ENCODE data around the gene UMPS.
A peak's percentile ranks its signal among the peaks of the same experiment; 100 is the strongest.
"Not testable (repeated sequence)": the region's sequence is repeated elsewhere in the genome, so short reads cannot be mapped to it uniquely, and the experiment has no call there.

Gene UMPS

DNA sequence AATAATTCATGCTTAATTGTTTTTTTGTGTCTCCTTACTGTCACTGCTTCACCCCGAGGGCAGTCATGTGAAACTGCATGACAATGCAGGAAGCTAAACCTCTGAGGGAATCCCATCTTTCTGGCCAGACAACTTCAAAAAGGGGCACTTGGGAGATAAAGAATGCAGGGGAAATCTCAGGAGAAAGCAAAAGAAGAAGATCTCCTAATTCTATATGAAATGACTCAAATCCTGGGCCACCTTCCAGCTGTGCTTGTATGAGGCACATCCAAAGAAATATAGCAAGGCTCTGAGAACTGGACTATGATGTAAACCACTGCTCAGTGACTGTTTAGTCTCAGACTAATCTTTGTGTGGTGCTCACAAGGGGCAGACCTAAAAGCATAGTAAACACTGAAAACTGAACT lies 22.6 kb upstream of the UMPS start:
- no peak for DNase-seq (ENCODE audit: low spot score)

DNA sequence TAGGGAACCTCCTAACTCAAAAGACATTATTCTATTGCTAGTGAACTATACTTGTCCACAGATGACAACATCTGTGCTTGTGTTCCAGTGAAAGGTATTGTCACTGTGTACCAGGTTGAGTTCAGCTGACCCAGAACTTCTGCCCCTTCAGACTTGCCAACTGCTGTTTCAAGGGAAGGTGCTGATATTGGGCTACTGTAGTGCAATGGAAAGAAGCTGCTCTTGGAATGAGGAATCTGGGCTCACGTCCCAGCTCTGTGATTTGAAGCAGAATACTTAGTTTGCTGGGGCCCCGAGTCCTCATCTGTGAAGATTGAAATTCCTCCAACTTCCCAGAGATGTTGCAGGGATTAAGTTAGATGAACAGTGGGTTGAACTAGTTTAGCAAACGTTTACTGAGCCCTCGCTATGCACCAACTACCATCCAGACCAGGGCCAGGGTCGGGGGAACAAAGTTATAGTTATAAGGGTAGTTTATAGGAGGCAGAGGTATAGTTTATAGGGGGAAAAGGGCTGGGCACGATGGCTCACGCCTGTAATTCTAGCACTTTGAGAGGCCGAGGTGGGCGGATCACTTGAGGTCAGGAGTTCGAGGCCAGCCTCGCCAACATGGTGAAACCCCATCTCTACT lies 15.9 kb upstream of the UMPS start:
- no peak for DNase-seq (ENCODE audit: low spot score)

GRCh38 chr3:124722589-124722988 lies 7.7 kb upstream of the UMPS start:
- no peak for DNase-seq (ENCODE audit: low spot score)

DNA sequence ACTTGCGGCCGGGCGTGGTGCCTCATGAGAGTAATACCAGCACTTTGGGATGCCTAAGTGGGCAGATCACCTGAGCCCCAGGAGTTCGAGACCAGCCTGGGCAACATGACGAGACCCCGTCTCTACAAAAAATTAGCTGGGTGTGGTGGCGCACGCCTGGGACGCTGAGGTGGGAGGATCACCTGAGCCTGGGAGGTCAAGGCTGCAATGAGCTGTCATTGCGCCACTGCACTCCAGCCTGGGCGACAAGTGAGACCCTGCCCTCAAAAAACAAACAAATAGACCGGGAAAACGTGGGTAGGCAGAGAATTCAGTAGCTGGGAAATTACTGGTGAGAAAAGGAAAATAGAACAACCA lies 667 bp downstream of the UMPS start:
- no peak for DNase-seq (ENCODE audit: low spot score)

DNA sequence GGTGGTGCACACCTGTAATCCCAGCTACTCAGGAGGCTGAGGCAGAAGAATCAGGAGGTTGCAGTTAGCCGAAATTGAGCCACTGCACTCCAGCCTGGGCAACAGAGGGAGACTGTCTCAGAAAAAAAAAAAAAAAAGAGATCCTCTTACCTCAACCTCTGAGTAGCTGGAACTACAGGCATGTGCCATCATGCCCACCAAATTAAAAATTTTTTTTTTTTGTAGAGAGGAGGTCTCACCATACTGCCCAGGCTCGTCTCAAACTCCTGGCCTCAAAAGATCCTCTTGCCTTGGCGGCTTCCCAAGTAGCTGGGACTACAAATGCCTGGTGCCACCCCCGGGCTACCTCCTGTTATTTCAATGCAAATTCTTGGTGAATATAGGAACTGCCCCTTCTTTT lies 1.5 kb downstream of the UMPS start:
- DNase-seq (ENCODE audit: low spot score) = no peak

GRCh38 chr3:124741027-124741426 lies 10.8 kb downstream of the UMPS start:
- DNase-seq (ENCODE audit: low spot score) = no peak

- DNase-seq (ENCODE audit: low spot score) = no peak
These were observed 15.5 kb downstream of the UMPS start for GRCh38 chr3:124745756-124746155.

DNA sequence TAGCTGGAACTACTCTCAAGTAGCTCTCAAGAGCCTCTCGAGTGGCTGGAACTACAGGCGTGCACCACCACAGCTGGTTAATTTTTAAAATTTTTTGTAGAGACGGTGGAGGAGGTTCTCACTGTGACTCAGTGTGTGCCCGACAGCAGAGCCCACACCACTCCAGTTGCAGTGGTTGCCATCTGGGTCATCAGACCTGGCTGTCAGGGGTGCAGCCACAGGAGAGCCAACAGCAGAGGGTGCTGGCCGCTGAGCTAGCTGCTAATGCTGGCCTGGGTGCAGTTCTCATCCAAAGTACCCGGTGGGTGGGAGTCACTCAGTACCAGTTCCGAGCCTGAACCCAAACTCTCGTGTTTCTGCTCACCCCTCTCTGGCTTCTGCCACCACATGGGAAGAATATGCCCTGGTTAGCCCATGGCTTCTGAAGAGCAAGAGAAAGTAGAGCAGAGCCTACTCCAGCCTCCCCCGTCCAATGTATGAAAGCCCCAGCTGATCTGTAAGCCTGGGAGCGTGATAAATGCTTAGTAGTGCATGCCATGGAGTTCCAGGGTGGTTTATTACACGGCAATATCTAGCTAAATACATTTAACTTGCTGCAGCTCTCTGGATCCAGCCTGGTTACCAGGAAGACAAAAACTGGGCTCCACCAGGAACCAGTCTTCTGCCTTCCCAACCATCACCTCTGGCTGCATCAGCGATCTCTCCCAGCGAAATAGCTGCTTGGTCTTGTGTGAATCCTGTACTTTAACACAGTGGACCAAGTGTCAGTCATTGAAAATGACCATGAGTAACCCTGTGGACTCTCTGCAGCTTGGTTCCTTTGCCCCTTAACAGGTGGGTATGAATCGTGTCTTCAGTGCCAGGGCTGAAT lies 17.1 kb downstream of the UMPS start:
- DNase-seq (ENCODE audit: low spot score) = no peak

DNA sequence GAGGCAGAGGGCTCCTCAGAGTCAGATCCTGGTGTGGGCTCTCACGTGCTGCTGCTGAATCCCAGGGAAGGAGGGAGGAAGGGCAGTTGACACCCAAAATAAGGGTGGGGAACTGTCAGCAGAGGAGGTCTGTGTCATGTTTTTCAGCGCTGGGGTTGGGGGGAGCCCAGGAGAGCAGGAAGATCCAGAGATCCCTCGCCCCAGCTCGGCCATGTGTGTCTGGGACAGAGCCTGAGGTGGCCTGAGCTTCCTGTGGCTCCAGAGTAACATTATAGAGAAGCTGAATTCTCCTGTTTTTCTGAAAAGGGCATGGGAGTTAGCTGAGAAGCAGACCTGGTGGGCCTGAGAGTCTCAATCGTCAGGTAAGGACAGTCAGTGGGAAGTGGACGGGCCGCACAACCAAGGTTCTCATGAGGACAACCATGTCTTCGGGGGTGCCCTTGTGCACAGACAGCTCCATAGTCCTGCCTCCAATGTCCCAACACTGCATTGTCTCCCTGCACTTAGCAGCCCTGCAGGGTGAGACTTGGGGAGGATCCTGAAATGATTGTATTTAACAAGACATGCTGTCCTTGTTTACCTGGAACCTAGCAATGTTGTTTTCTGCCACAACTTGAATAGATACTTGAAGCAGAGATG lies 18.4 kb downstream of the UMPS start:
- DNase-seq (ENCODE audit: low spot score) = no peak

DNA sequence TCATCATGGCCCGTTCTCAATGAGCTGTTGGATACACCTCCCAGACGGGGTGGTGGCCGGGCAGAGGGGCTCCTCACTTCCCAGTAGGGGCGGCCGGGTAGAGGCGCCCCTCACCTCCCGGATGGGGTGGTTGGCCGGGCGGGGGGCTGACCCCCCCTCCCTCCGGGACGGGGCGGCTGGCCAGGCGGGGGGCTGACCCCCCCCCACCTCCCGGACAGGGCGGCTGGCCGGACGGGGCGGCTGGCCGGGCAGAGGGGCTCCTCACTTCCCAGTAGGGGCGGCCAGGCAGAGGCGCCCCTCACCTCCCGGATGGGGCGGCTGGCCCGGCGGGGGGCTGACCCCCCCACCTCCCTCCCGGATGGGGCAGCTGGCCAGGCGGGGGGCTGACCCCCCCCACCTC lies 19.6 kb downstream of the UMPS start:
- not testable (repeated sequence) for DNase-seq (ENCODE audit: low spot score)

DNA sequence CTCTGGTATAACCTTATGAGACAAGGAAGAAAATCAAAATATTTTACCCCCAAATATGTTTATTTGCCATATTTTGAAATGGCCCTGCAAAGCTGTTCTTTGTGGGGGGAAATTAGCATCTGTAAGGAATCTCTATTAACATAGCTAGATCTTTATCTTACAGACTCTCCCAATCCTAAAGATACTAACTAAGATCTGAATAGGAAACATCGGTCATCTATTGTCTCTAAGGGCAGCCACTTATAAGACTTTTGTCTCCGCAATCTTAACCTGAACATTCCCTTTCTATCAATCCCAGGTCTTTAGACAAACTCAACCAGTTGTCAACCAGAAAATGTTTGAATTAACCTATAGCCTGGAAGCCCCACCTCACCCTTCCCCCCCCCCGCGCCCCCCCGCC lies 21.2 kb downstream of the UMPS start:
- DNase-seq (ENCODE audit: low spot score) = no peak

- DNase-seq (ENCODE audit: low spot score) = no peak
These were observed 21.8 kb downstream of the UMPS start for GRCh38 chr3:124752051-124752450.

GRCh38 chr3:124757926-124758325 lies 27.7 kb downstream of the UMPS start:
- not testable (repeated sequence) for DNase-seq (ENCODE audit: low spot score)

- DNase-seq (ENCODE audit: low spot score) = no peak
These were observed 28.8 kb downstream of the UMPS start for GRCh38 chr3:124758851-124759635.

DNA sequence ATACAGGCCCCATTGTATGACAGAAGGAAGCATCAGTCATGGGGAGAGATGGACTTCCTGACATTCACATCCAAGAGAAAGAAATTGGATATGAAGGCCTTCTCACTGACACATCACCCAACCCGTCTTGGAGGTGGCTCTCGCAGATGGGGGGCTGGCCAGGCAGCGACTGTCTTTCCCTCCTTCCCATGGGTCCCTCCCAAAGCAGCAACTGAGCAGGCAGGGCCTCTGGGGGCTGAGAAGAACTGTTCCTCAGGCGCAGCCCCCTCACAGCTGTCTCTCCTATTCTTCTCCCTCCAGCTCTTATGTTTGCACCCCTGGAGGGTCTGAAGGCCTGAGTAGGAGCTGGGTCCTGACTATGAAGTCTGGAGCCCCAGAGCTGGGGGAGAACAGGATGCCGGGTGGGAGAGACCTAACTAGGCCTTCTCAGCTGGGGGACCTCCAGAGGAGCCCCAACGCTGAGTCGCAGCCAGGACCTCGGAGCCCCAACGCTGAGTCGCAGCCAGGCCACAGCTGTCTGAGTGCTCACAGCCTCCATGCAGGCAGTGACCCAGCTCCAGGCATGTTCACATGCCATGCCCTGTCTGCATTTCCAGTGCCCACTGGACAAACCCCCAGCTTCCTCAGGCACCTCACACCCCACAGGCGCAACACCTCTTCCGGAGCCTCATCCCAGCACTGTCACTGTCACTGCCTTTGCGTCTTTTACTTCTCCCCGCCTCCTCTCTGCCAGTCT lies 29.6 kb downstream of the UMPS start:
- no peak for DNase-seq (ENCODE audit: low spot score)

DNA sequence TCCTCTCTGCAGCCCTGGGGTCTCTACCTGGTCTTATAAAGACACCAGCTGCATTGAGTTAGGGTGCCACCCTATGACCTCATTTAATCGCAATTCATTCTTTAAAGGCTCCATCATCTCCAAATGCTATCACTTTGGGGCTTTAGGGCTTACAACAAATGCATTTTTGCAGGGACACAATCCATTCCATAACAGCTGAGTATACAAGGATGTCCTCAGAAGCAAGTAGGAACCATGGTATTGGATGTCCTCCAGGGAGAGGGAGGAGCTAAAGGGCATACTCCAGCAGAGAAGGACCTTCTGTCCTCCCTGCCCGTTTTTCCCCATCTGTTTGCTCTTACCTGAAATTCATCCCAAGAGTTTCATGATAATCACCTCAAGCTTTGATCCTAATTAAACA lies 30.3 kb downstream of the UMPS start:
- no peak for DNase-seq (ENCODE audit: low spot score)

DNA sequence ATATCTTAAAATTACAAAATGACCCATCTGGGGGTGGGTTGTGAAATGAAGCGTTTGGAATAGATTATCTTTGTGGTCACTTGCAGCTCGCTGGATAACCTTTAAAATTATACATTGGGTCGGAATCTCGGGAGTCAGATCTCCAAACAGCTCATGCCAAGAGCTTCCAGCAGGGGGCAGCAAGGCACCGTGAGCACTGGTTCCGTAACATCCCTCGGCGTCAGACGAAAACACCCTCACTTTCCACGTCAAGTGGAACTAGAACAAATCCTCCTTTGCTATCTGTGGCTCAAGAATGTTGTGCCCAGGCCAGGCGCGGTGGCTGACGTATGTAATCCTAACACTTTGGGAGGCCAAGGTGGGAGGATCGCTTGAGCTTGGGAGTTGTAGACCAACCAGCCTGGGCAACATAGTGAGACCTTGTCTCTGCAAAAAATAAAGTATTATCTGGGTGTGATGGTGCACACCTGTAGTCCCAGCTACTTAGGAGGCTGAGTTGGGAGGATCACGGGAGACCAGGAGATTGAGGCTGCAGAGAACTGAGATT lies 31.1 kb downstream of the UMPS start:
- peak; percentile 85 for DNase-seq (ENCODE audit: low spot score)

DNA sequence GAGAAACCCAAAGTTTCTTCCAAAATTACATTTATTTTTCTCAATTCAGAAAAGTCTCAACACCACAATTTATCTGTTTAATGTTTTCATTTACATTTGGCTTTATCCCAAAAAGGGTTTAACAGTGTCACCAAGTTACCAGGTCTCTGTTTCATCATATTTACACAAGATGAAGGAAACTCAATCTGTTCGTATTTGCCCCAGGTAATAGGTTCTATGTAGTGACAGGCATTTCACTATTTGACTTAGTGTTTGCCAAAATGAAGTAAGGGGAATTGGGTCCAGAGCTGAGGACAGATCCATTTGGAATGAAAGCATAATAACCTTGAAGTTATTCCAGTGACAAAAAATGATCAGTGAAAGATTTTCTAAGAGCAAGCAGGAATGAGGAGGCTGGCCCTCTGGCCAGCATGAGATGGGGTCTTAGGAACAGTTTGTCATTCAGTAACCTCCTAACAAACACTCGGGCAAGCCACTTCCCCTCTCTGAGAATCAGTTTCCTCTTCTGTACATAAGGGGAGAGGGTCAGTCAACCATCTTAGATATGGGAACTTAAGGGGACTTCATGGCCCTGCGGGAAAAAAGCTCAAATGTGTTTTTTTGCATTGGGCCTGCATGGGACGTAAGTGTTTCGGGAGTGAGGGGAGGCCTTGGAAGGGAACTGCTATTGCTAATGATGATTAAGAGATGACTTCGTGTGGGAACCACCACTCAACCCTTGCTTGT lies 31.8 kb downstream of the UMPS start:
- no peak for DNase-seq (ENCODE audit: low spot score)

DNA sequence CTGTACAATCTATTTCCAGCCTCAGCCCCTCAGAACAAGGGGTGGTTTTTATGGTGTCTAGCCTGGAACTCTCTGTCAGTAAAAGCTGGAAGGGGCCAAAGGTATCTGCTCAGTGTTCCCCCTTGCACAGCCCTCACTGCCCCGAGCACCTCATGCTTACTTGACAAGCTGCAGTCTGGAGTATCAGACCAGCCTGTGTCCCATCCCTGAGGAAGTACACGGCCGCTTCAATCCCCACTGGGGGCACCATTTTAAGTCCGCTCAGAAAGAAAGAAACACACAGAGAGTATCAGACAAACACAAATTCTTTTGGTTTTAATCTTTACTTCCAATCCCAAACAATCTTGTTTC lies 32.4 kb downstream of the UMPS start:
- DNase-seq (ENCODE audit: low spot score) = no peak

DNA sequence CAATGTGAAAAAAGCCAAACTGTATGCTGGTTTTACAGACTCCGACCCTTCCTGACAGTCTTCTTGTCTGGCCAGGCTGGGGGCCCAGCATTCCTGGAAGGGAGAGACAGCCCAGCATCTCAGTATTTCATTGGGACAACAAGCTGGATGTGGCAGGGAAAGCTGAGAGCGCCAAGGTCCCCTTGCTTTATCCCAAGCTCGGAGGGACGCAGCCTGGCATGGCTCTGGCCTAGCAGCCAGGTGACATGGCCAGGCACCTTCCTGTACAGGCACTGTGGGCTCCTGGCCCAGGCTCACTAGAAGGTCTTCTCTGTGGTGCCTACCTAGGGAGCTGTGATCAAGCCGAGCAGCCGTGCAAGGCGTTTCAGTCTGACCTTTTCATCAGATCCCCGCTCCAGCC lies 33.0 kb downstream of the UMPS start:
- no peak for DNase-seq (ENCODE audit: low spot score)

All from globus pallidus (tissue), 1 donor.